ENCODE results near the gene SERPINA4.
"Not testable (repeated sequence)": the region's sequence is repeated elsewhere in the genome, so short reads cannot be mapped to it uniquely, and the experiment has no call there.

Gene SERPINA4

DNA sequence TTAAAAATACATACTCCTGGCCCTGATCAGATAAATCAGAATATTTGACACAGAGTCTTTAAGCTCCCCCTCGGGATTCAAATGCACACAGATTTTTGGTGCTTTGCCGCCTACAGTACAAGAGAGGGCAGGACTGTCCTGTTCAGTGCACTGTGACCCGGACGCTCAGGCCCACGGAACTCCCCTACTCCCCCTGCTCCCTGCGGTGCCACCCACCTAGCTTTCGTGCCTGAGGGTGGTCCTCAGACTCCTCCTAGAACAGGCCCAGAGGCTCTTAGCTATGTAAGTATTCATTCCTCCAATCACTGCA lies 37.2 kb downstream of the SERPINA4 start:
- TF ChIP-seq, protein P1, sequence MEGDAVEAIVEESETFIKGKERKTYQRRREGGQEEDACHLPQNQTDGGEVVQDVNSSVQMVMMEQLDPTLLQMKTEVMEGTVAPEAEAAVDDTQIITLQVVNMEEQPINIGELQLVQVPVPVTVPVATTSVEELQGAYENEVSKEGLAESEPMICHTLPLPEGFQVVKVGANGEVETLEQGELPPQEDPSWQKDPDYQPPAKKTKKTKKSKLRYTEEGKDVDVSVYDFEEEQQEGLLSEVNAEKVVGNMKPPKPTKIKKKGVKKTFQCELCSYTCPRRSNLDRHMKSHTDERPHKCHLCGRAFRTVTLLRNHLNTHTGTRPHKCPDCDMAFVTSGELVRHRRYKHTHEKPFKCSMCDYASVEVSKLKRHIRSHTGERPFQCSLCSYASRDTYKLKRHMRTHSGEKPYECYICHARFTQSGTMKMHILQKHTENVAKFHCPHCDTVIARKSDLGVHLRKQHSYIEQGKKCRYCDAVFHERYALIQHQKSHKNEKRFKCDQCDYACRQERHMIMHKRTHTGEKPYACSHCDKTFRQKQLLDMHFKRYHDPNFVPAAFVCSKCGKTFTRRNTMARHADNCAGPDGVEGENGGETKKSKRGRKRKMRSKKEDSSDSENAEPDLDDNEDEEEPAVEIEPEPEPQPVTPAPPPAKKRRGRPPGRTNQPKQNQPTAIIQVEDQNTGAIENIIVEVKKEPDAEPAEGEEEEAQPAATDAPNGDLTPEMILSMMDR (IDR thresholded peaks at IDR 0.05): no peak
- TF ChIP-seq ZFX (IDR thresholded peaks at IDR 0.05; ENCODE audit: borderline replicate concordance): no peak
- no peak overlapping the region for H3K27ac ChIP-seq

GRCh38 chr14:94598816-94599655 lies 37.8 kb downstream of the SERPINA4 start:
- no peak overlapping the region for H3K27ac ChIP-seq
- TF ChIP-seq, protein P1 (IDR thresholded peaks at IDR 0.05): no peak
- no peak for TF ChIP-seq ZFX (IDR thresholded peaks at IDR 0.05; ENCODE audit: borderline replicate concordance)

DNA sequence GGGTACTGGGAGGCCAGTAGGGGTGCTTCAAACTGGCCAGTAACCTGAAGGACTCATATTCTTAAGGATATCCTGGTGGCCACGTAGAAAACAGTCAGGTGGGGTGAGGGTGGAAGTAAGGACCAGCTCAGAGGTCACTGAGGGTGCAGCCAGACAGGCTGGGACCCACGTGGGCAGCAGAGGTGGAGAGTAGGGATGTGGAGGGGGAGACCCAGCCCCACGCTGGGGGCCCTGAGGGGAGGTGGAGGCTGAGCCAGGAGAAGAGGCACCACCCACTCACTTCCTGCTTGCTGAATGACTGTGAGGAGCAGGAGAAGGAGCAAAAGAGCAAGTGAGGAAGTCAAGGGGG lies 38.4 kb downstream of the SERPINA4 start:
- no peak overlapping the region for H3K27ac ChIP-seq
- TF ChIP-seq, protein P1 (IDR thresholded peaks at IDR 0.05): no peak
- TF ChIP-seq ZFX (IDR thresholded peaks at IDR 0.05; ENCODE audit: borderline replicate concordance): no peak

DNA sequence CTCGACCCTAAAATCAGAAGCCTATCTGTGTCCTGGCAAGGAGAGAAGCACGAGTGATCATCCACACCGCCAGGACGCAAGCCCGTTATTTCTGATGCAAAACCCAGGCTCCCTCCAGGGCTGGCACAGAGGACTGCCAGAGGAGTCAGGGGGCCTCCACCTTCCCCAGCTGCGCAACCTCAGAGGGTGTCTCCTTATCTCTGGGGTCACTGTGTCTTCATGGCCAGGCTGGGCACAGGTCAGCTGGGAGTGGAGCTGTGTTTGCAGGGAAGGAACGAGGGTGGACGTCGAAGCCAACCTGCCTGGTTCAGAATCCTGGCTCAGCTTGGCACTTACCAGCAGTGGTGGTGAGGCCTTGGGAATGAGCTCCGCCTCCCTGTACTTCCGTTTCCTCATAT lies 38.9 kb downstream of the SERPINA4 start:
- TF ChIP-seq, protein P1 (IDR thresholded peaks at IDR 0.05): no peak
- TF ChIP-seq ZFX (IDR thresholded peaks at IDR 0.05; ENCODE audit: borderline replicate concordance): no peak

GRCh38 chr14:94601884-94602391 lies 40.7 kb downstream of the SERPINA4 start:
- H3K27ac ChIP-seq: no peak overlapping the region

More for the DNA sequence above, 38.9 kb downstream of the SERPINA4 start:
- H3K27ac ChIP-seq: no peak overlapping the region

DNA sequence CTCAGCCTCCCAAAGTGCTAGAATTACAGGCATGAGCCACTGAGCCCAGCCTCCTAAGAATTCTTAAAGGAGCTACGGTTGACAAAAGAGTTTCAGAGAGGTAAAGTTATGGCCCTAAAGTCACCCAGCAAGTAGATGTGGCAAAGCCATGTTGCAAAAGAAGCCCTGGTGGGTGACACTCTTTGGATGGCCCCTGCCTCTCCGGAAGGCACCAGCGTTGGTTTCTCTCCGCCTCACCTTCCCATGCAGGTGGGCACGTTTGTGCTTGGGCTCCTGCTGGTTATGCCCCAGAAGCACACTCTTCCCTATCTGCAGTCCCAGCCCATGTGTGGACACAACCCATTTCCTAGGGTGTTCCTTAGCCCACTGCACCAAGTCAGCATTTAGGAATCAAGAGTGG lies 41.5 kb downstream of the SERPINA4 start:
- TF ChIP-seq, protein P1 (IDR thresholded peaks at IDR 0.05): no peak
- TF ChIP-seq ZFX (IDR thresholded peaks at IDR 0.05; ENCODE audit: borderline replicate concordance): no peak

More at GRCh38 chr14:94601884-94602391, 40.7 kb downstream of the SERPINA4 start:
- TF ChIP-seq ZFX (IDR thresholded peaks at IDR 0.05; ENCODE audit: borderline replicate concordance): no peak
- TF ChIP-seq, protein P1 (IDR thresholded peaks at IDR 0.05): no peak

GRCh38 chr14:94605361-94605760 lies 44.1 kb downstream of the SERPINA4 start:
- no peak overlapping the region for H3K27ac ChIP-seq
- TF ChIP-seq ZFX (IDR thresholded peaks at IDR 0.05; ENCODE audit: borderline replicate concordance): no peak
- TF ChIP-seq, protein P1 (IDR thresholded peaks at IDR 0.05): no peak

More for the DNA sequence above, 41.5 kb downstream of the SERPINA4 start:
- no peak overlapping the region for H3K27ac ChIP-seq

DNA sequence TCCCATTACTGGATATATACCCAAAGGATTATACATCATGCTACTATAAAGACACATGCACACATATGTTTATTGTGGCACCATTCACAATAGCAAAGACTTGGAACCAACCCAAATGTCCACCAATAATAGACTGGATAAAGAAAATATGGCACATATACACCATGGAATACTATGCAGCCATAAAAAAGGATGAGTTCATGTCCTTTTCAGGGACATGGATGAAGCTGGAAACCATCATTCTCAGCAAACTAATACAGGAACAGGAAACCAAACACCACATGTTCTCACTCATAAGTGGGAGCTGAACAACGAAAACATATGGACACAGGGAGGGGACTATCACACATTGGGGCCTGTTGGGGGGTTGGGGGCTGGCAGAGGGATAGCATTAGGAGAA lies 47.7 kb downstream of the SERPINA4 start:
- not testable (repeated sequence) for H3K27ac ChIP-seq
